Esophagus (tissue), 2 donors: Measurements from ENCODE around the gene KAT2B. TPM values are rescaled to one million over a fixed set of nuclear protein-coding genes. Genes with fewer than 3 reads are reported as not detected.

Experiments used
- H3K27ac ChIP-seq, 2 donors: one replicate each; pipeline ENCODE4 v1.5.1; 2013; ENCODE audit warnings: low read depth in 2 of 2, mild to moderate bottlenecking in 2 of 2, inconsistent platforms in 1 of 2, low read length in 1 of 2, moderate library complexity in 1 of 2
- H3K27me3 ChIP-seq, 2 donors: one replicate each; pipeline ENCODE4 v1.6.1; 2013; ENCODE audit warnings: low read length in 2 of 2, control low read depth in 1 of 2, mild to moderate bottlenecking in 1 of 2; ENCODE audit not compliant: insufficient read depth in 2 of 2, control insufficient read depth in 1 of 2
- H3K36me3 ChIP-seq, 2 donors: one replicate each; pipeline ENCODE4 v1.6.1; 2013; ENCODE audit warnings: low read length in 1 of 2; ENCODE audit not compliant: control insufficient read depth in 2 of 2, insufficient read depth in 2 of 2
- H3K4me1 ChIP-seq, 2 donors: one replicate each; pipeline ENCODE4 v1.6.1; 2013; ENCODE audit warnings: low read length in 1 of 2; ENCODE audit not compliant: control insufficient read depth in 2 of 2, insufficient read depth in 2 of 2
- H3K4me3 ChIP-seq, 2 donors: one replicate each; pipeline ENCODE4 v1.5.1; 2013; ENCODE audit warnings: low read length in 2 of 2, mild to moderate bottlenecking in 2 of 2, low read depth in 1 of 2, moderate library complexity in 1 of 2
- H3K9me3 ChIP-seq, 2 donors: one replicate each; pipeline ENCODE4 v1.6.1; 2013; ENCODE audit warnings: mild to moderate bottlenecking in 2 of 2, low read depth in 1 of 2, low read length in 1 of 2, moderate library complexity in 1 of 2; ENCODE audit not compliant: control insufficient read depth in 2 of 2, insufficient read depth in 1 of 2
- WGBS, 2 donors: extraction: QIAGEN DNeasy Blood & Tissue Kit; methylation state at CpG; one replicate each; pipeline ENCODE4 v1.1.7; 2013; 5-methylcytosine and 5-hydroxymethylcytosine counted together
- polyA plus RNA-seq, 2 donors: library from polyadenylated mRNA; stranded (reverse); fragments of 200-250 nt; gene quantifications; one replicate each; pipeline ENCODE4 v1.2.3, GENCODE V29; 2013
- donor health status: healthy with polysubstance abuse.
- donor health status: Bipolar disorder and iron deficiency.

Gene KAT2B
- polyA plus RNA-seq, 2 donors = 11.9 to 20.1 TPM

- H3K27me3 ChIP-seq = no peaks in the 10 kb centered on the region
- H3K4me3 ChIP-seq = no peak overlapping the region
- H3K36me3 ChIP-seq = no peaks in the 10 kb centered on the region
- 72 to 78% methylated on average over 4 of the region's 4 CpGs for WGBS, 2 donors
- H3K4me1 ChIP-seq = peaks cover 0 to 9% of the 10 kb centered on the region in 2 donors
- peak overlapping the region in 1 of 2 donors; percentile 22 for H3K27ac ChIP-seq
- H3K9me3 ChIP-seq = no peaks in the 10 kb centered on the region
Measured at GRCh38 chr3:20051123-20051806, 11.0 kb downstream of the KAT2B start.

GRCh38 chr3:20052851-20053250, 12.6 kb downstream of the KAT2B start:
- WGBS, 2 donors = 92 to 95% methylated on average over 7 of the region's 7 CpGs

DNA sequence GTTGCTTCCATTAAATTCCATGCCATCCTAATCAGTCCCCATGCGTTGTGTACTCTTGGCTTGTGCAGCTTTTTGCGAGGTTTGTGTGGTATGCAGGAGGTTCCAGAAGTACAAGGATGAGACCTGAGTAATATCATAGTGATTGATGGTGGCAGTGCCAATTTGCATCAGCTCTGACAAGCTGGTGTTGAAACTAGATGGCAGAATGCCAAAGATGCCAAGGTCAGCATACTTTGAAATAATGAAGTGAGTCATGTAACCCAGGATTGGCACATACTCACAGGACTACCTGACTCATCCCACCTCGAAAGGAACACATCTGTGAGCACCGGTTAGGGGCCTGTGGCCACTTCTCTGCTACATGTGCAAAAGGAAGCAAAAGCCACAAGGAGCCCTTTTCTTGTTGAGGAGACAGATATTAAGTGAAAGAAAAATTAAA, 14.3 kb downstream of the KAT2B start:
- Histone ChIP-seq H3K36me3 (no peaks in the 10 kb centered on the region), H3K27me3 (no peaks in the 10 kb centered on the region), H3K27ac (peak overlapping the region; percentile 76 to 92), H3K4me1 (peaks cover 0 to 15% of the 10 kb centered on the region in 2 donors), H3K9me3 (no peaks in the 10 kb centered on the region), H3K4me3 (peak overlapping the region in 1 of 2 donors; percentile 0)
- WGBS, 2 donors = 25 to 34% methylated on average over 4 of the region's 4 CpGs

More at GRCh38 chr3:20052851-20053250, 12.6 kb downstream of the KAT2B start:
- no peaks in the 10 kb centered on the region for H3K27me3 ChIP-seq
- H3K4me1 ChIP-seq = peaks cover 0 to 15% of the 10 kb centered on the region in 2 donors
- H3K4me3 ChIP-seq = no peak overlapping the region
- H3K36me3 ChIP-seq = no peaks in the 10 kb centered on the region
- H3K9me3 ChIP-seq = no peaks in the 10 kb centered on the region
- no peak overlapping the region for H3K27ac ChIP-seq

- H3K9me3 ChIP-seq = no peaks in the 10 kb centered on the region
- peak overlapping the region; percentile 76 to 92 for H3K27ac ChIP-seq
- H3K4me3 ChIP-seq = peak overlapping the region in 1 of 2 donors; percentile 0
- H3K4me1 ChIP-seq = peaks cover 0 to 15% of the 10 kb centered on the region in 2 donors
- 48 to 51% methylated on average over 10 of the region's 10 CpGs for WGBS, 2 donors
- H3K36me3 ChIP-seq = no peaks in the 10 kb centered on the region
- H3K27me3 ChIP-seq = no peaks in the 10 kb centered on the region
Measured at GRCh38 chr3:20055020-20055775, 15.0 kb downstream of the KAT2B start.

GRCh38 chr3:20055842-20056241, 15.6 kb downstream of the KAT2B start:
- 68 to 78% methylated on average over 3 of the region's 3 CpGs for WGBS, 2 donors
- no peaks in the 10 kb centered on the region for H3K36me3 ChIP-seq
- H3K9me3 ChIP-seq = no peaks in the 10 kb centered on the region
- no peak overlapping the region for H3K4me3 ChIP-seq
- H3K27ac ChIP-seq = peak overlapping the region in 1 of 2 donors; percentile 47
- H3K27me3 ChIP-seq = no peaks in the 10 kb centered on the region
- H3K4me1 ChIP-seq = peaks cover 0 to 15% of the 10 kb centered on the region in 2 donors

DNA sequence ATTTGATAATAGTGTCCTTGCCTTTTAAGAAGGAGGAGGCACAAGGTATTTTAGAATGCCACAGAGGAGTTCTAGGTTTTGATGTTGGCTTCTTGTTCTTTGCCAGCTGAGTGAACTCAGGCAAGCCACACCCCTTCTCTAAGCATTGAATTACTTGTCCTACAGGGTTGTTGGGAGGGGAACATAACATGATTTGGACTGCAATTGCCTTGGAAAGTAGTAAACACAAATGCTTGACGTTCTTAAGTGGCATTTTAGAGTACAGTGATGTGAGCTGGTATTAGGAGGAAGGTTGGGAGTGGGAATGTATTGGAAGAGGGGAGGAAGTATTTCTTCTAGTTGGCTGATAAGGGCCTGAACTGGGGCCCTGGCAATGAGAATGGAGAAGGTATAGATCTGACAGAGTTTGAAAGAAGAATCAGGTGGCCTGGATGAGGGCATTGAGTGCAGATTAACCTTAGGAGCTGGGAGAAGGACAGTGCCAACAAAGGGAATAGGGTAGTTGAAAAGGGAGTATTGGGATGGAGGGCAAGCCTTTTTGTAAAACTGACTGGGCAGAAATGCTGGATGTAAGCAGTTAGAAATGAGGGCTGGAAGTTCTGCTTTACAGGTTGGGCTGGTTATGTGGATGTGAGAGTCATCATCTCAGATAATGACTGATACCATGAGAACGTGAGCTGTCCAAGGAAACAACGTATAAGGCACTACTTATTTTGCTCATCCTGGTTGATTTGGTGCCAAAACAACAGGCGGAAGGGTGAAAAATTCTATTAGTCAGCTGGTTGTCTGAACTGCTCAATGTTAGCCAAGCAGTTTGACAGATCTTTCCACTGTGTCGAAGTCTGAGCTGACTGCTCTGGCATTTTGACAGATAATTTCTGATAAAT, 16.7 kb downstream of the KAT2B start:
- Histone ChIP-seq H3K4me1 (peaks cover 0 to 15% of the 10 kb centered on the region in 2 donors), H3K36me3 (no peaks in the 10 kb centered on the region), H3K27ac (peak overlapping the region; percentile 85 to 93), H3K4me3 (peak overlapping the region in 1 of 2 donors; percentile 2), H3K27me3 (no peaks in the 10 kb centered on the region), H3K9me3 (no peaks in the 10 kb centered on the region)
- 11 to 25% methylated on average over 5 of the region's 5 CpGs for WGBS, 2 donors

DNA sequence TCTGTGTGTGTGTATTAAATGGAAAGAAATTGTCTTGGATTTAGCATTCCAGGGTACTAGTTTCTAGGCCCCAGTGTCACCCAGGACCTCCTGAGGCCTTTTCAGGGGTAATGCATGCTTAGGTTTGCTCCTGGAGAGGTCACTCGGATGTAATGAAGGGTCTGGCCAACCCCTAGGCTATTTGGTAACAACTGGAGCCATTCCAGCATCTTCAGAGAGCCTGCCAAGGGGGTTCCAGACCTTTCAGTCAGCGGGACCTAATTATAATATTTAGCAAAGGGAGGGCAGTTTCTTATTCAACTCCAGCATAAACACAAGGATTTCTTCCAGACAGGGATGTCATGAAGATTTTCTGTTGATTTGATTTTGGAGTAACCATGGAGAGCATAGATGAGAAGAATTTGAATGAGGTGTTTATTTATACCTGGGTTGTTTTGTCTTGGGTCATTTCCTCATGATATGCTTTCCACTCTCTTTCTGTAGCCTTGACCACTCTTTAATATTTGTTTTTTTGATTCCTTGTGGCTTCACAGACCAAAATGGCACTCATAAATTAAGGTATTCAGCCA, 17.4 kb downstream of the KAT2B start:
- peak overlapping the region; percentile 85 to 93 for H3K27ac ChIP-seq
- 40 to 43% methylated on average over 2 of the region's 2 CpGs for WGBS, 2 donors
- H3K36me3 ChIP-seq = no peaks in the 10 kb centered on the region
- H3K9me3 ChIP-seq = no peaks in the 10 kb centered on the region
- H3K4me3 ChIP-seq = no peak overlapping the region
- peaks cover 0 to 15% of the 10 kb centered on the region in 2 donors for H3K4me1 ChIP-seq
- no peaks in the 10 kb centered on the region for H3K27me3 ChIP-seq

- 96 to 97% methylated on average over 3 of the region's 3 CpGs for WGBS, 2 donors
- Histone ChIP-seq H3K4me1 (peaks cover 0 to 13% of the 10 kb centered on the region in 2 donors), H3K27ac (no peak overlapping the region)
Measured at GRCh38 chr3:20059929-20060328, 19.7 kb downstream of the KAT2B start.

More at GRCh38 chr3:20059929-20060328, 19.7 kb downstream of the KAT2B start:
- Histone ChIP-seq H3K36me3 (no peaks in the 10 kb centered on the region), H3K27me3 (no peaks in the 10 kb centered on the region), H3K4me3 (no peak overlapping the region), H3K9me3 (no peaks in the 10 kb centered on the region)
